ENCODE data around the gene HIPK2. TPM values are rescaled to one million over a fixed set of nuclear protein-coding genes. Genes with fewer than 3 reads are reported as not detected.

Gene HIPK2
- total and polyA plus RNA-seq, 2 of the 4 experiments (the other 2 are of a cell fraction), result 22.0 to 27.1 TPM

Other genes with a start within 250 kb of the HIPK2 start
- gene TBXAS1, start 51.3 kb upstream of the HIPK2 start, total RNA-seq (2012; rRNA removed), result 5.3 and 5.9 TPM in 2 replicates
- 10.0 and 10.8 TPM in 2 replicates for gene TBXAS1, start 51.3 kb upstream of the HIPK2 start, polyA plus RNA-seq (2012; rRNA removed)

Data from IMR-90 (cell line).